IMR-90 (cell line): ENCODE measurements around the gene NAV2. TPM values are rescaled to one million over a fixed set of nuclear protein-coding genes. Genes with fewer than 3 reads are reported as not detected.

Source experiments
- ATAC-seq: fragments of 200-7000 bp; cut with Tn5 transposase; 2 replicates; pipeline ENCODE4 v1.9.1; 2020; ENCODE audit warnings: low read depth, mild to moderate bottlenecking, moderate library complexity
- BruUV-seq: library from RNA; stranded (reverse); fragments of 400-500 nt; replicated peaks from 2 replicates; lab custom pipeline; 2021; lab: Mats Ljungman, UMichigan
- CTCF ChIA-PET: fragments of 300-600 bp; formaldehyde crosslinking; extraction: SDS; loops from one replicate; lab custom pipeline; 2021; ENCODE audit warnings: antibody characterized with exemption; lab: Yijun Ruan, JAX
- POLR2A ChIA-PET: fragments of 300-600 bp; sonication (Branson Sonifier 250); formaldehyde crosslinking; loops from one replicate; lab custom pipeline; 2022; ENCODE audit warnings: antibody characterized with exemption; ENCODE audit not compliant: unreplicated experiment; lab: Charles Lee
- DNase-seq: peaks from one replicate; pipeline ENCODE4 v3.0.0; 2013
- H2AFZ ChIP-seq: replicated peaks from 2 replicates; pipeline ENCODE3; 2013; ENCODE audit warnings: low read length, mild to moderate bottlenecking; ENCODE audit not compliant: poor library complexity
- H2AK5ac ChIP-seq: 2 replicates; pipeline ENCODE4 v1.6.1; 2013; ENCODE audit warnings: low read depth, low read length, inconsistent platforms
- H2AK9ac ChIP-seq: replicated peaks from 2 replicates; pipeline ENCODE3; 2013; ENCODE audit warnings: mild to moderate bottlenecking, low read depth, low read length, moderate library complexity; ENCODE audit not compliant: poor library complexity
- H2BK120ac ChIP-seq: 2 replicates; pipeline ENCODE4 v1.6.1; 2013; ENCODE audit warnings: low read depth, low read length, inconsistent platforms
- H2BK15ac ChIP-seq: 3 replicates; pipeline ENCODE4 v1.6.1; 2013; ENCODE audit warnings: low read depth, low read length, inconsistent platforms
- H2BK20ac ChIP-seq: 2 replicates; pipeline ENCODE4 v1.6.1; 2013; ENCODE audit warnings: low read depth, mild to moderate bottlenecking, inconsistent platforms, low read length, moderate library complexity
- H2BK5ac ChIP-seq: 2 replicates; pipeline ENCODE4 v1.6.1; 2013; ENCODE audit warnings: mild to moderate bottlenecking, low read depth, low read length, inconsistent platforms; ENCODE audit not compliant: poor library complexity, severe bottlenecking
- H3K14ac ChIP-seq: replicated peaks from 2 replicates; pipeline ENCODE4 v1.6.1; 2013; ENCODE audit warnings: low read depth, low read length, inconsistent platforms
- H3K18ac ChIP-seq: 2 replicates; pipeline ENCODE4 v1.6.1; 2013; ENCODE audit warnings: low read depth, low read length, control low read depth
- H3K23ac ChIP-seq: 2 replicates; pipeline ENCODE4 v1.6.1; 2013; ENCODE audit warnings: low read depth, low read length, inconsistent platforms
- H3K27ac ChIP-seq: 2 replicates; pipeline ENCODE4 v1.5.1; 2013; ENCODE audit warnings: mild to moderate bottlenecking, control low read depth, low read length; ENCODE audit not compliant: insufficient read depth
- H3K27me3 ChIP-seq: 2 replicates; pipeline ENCODE4 v1.6.1; 2013; ENCODE audit warnings: low read length; ENCODE audit not compliant: control insufficient read depth, insufficient read depth
- H3K36me3 ChIP-seq: 2 replicates; pipeline ENCODE4 v1.6.1; 2013; ENCODE audit warnings: low read length, mixed read lengths; ENCODE audit not compliant: control insufficient read depth, insufficient read depth
- H3K4ac ChIP-seq: 2 replicates; pipeline ENCODE4 v1.6.1; 2013; ENCODE audit warnings: low read depth, low read length, inconsistent platforms
- H3K4me1 ChIP-seq: 2 replicates; pipeline ENCODE4 v1.6.1; 2013; ENCODE audit warnings: low read length, mixed read lengths; ENCODE audit not compliant: control insufficient read depth, insufficient read depth
- H3K4me2 ChIP-seq: 2 replicates; pipeline ENCODE4 v1.6.1; 2013; ENCODE audit warnings: low read depth, mild to moderate bottlenecking, control low read depth, low read length, moderate library complexity
- H3K4me3 ChIP-seq: 2 replicates; pipeline ENCODE4 v1.5.1; 2013; ENCODE audit warnings: low read depth, mild to moderate bottlenecking, control low read depth, low read length, moderate library complexity; ENCODE audit not compliant: insufficient read depth
- H3K56ac ChIP-seq: 2 replicates; pipeline ENCODE4 v1.6.1; 2013; ENCODE audit warnings: low read length, inconsistent platforms; ENCODE audit not compliant: insufficient read depth; ENCODE audit errors: extremely low read depth
- H3K79me1 ChIP-seq, 2 experiments: 2 replicates each; pipeline ENCODE4 v1.6.1; 2013; ENCODE audit warnings: low read length in 2 of 2, inconsistent platforms in 1 of 2, low read depth in 1 of 2
- H3K9ac ChIP-seq: 2 replicates; pipeline ENCODE4 v1.6.1; 2013; ENCODE audit warnings: low read depth, low read length, control low read depth
- H3K9me1 ChIP-seq: 2 replicates; pipeline ENCODE4 v1.6.1; 2013; ENCODE audit warnings: low read length, inconsistent platforms; ENCODE audit not compliant: insufficient read depth
- H3K9me3 ChIP-seq: 2 replicates; pipeline ENCODE4 v1.6.1; 2013; ENCODE audit warnings: low read length; ENCODE audit not compliant: control insufficient read depth, insufficient read depth
- H4K20me1 ChIP-seq: 2 replicates; pipeline ENCODE4 v1.6.1; 2013; ENCODE audit warnings: low read length, inconsistent platforms; ENCODE audit not compliant: insufficient read depth
- H4K5ac ChIP-seq: 2 replicates; pipeline ENCODE4 v1.6.1; 2013; ENCODE audit warnings: mild to moderate bottlenecking, low read depth, low read length, control low read depth
- H4K8ac ChIP-seq, 2 experiments: 2 replicates each; pipeline ENCODE4 v1.6.1; 2013; ENCODE audit warnings: low read depth in 2 of 2, low read length in 2 of 2, control low read depth in 1 of 2, inconsistent platforms in 1 of 2
- H4K91ac ChIP-seq: 2 replicates; pipeline ENCODE4 v1.6.1; 2013; ENCODE audit warnings: low read depth, low read length, inconsistent platforms; ENCODE audit not compliant: insufficient read depth
- RAD21 ChIP-seq: IDR thresholded peaks from 2 replicates; pipeline ENCODE4 v1.6.1; 2012; ENCODE audit warnings: low read length, improper control_type of control experiment
- WGBS, 2 experiments: methylation state at CpG; one replicate each; pipeline versions ENCODE4 v1.1.5 to v1.1.7; 2013; ENCODE audit warnings: missing lambda C conversion rate in 2 of 2; ENCODE audit not compliant: insufficient read length in 1 of 2; ENCODE audit errors: extremely low coverage in 2 of 2; 5-methylcytosine and 5-hydroxymethylcytosine counted together
- dilution Hi-C: fragments of 300-500 bp; cut with HindIII; formaldehyde crosslinking; loops from one replicate; pipeline ENCODE4 v1.14.3; 2018; ENCODE audit warnings: low sequenced_read_pairs; ENCODE audit not compliant: unreplicated experiment
- in situ Hi-C: fragments of 300-500 bp; cut with MboI; formaldehyde crosslinking; loops from 3 replicates; pipeline ENCODE4 v1.14.3; 2019; ENCODE audit warnings: low sequenced_read_pairs, inconsistent platforms, mixed read lengths
- intact Hi-C: fragments of 100-400 bp; cut with micrococcal nuclease; formaldehyde crosslinking; loops from 2 replicates; pipeline ENCODE4 v1.10.0; 2022
- polyA plus RNA-seq, 3 experiments: library from polyadenylated mRNA; depleted of rRNA; stranded (reverse); fragments of >200 nt; gene quantifications; 2 replicates each; pipeline ENCODE4 v1.2.3, GENCODE V29; 2012; ENCODE audit warnings: low replicate concordance in 1 of 3
- total RNA-seq: library from RNA; depleted of rRNA; stranded (reverse); fragments of >200 nt; gene quantifications from 2 replicates; pipeline ENCODE4 v1.2.3, GENCODE V29; 2012

The NAV2 gene
- total and polyA plus RNA-seq, 2 of the 4 experiments (the other 2 are of a cell fraction): 4.5 to 12.6 TPM

DNA sequence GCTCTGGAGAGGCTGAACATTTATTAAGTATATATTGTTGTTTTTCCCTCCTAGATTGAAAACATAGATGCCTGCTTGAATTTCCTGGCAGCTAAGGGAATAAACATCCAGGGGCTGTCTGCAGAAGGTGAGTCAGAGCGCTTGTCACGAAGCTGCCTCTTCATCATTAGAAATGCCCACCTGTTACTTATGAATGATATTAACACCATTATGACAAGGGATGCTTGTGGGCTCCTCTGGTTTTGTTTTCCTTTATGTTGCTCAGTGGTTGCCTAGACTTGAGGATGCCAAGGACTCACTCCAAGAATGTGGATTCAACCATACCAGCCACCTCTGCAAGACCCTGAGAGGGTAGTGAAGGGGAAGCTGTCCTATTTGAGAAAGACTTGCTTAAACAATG lies 156.2 kb downstream of the NAV2 start:
- intact Hi-C loops: no loop called here
- POLR2A ChIA-PET: no interaction called here

More for the DNA sequence above, 156.2 kb downstream of the NAV2 start:
- H4K20me1 ChIP-seq: peaks cover 12% of the 10 kb centered on the region; the same call in 1 of the 2 replicates
- H4K8ac ChIP-seq: no peak overlapping the region
- H3K14ac ChIP-seq: no peak overlapping the region
- no peak overlapping the region for H4K5ac ChIP-seq
- no CpG with 5 or more reads among the region's 2 CpGs for WGBS, 2 experiments
- H3K4me1 ChIP-seq: peaks cover 8% of the 10 kb centered on the region; the same call in 1 of the 2 replicates
- no peak overlapping the region for H2AK5ac ChIP-seq
- TF ChIP-seq RAD21: no peak
- H2BK120ac ChIP-seq: no peak overlapping the region
- no peak overlapping the region for H2AK9ac ChIP-seq
- CTCF ChIA-PET: no interaction called here
- H3K79me1 ChIP-seq: peaks cover 25 to 31% of the 10 kb centered on the region in 2 experiments; a peak in 3 of 4 replicates
- in situ Hi-C loops: no loop called here
- H4K91ac ChIP-seq: no peak overlapping the region
- no peak overlapping the region for H3K27ac ChIP-seq
- no peak overlapping the region for H2BK20ac ChIP-seq
- peaks cover 5% of the 10 kb centered on the region; the same call in 1 of the 2 replicates for H3K9me1 ChIP-seq
- H3K9me3 ChIP-seq: no peaks in the 10 kb centered on the region
- H3K4me2 ChIP-seq: no peak overlapping the region
- H3K27me3 ChIP-seq: no peaks in the 10 kb centered on the region
- H2BK5ac ChIP-seq: no peak overlapping the region
- H3K23ac ChIP-seq: no peak overlapping the region
- H3K9ac ChIP-seq: no peak overlapping the region
- no peak; the same call in 1 of the 2 replicates for ATAC-seq
- H3K36me3 ChIP-seq: peaks cover 3% of the 10 kb centered on the region; the same call in 1 of the 2 replicates
- DNase-seq: peak; percentile 20
- H3K56ac ChIP-seq: no peak overlapping the region
- H3K18ac ChIP-seq: no peak overlapping the region
- H3K4me3 ChIP-seq: no peak overlapping the region
- BruUV-seq: no TSS peak
- H2BK15ac ChIP-seq: no peak overlapping the region
- no peak overlapping the region for H2AFZ ChIP-seq
- no peak overlapping the region for H3K4ac ChIP-seq
- dilution Hi-C loops: no loop called here
